Measurements from ENCODE around the gene SCN4A.

- no peak for TF ChIP-seq POLR2A (IDR thresholded peaks at IDR 0.05; ENCODE audit: low read length)
- TF ChIP-seq GATA1 (IDR thresholded peaks at IDR 0.05; ENCODE audit: low read depth, low read length) = no peak
Measured at GRCh38 chr17:63954402-63955063, 18.2 kb downstream of the SCN4A start.
